ENCODE data around the gene ZNRF3. TPM values are rescaled to one million over a fixed set of nuclear protein-coding genes. Genes with fewer than 3 reads are reported as not detected.

ZNRF3 gene
- total RNA-seq, 1 donor from 2014 or later, result 5.8 TPM

- peaks cover 59% of the 10 kb centered on the region for H4K20me1 ChIP-seq (ENCODE audit: insufficient read depth, low read length)
- no peaks in the 10 kb centered on the region for H3K9me3 Mint-ChIP-seq (ENCODE audit: unreplicated experiment)
- H3K27ac ChIP-seq (ENCODE audit: low read depth, low read length), result no peak overlapping the region
- H3K9me3 ChIP-seq (ENCODE audit: insufficient read depth, low read depth, low read length), result no peaks in the 10 kb centered on the region
- no peak for TF ChIP-seq EZH2 (IDR thresholded peaks at IDR 0.05; ENCODE audit: insufficient read depth, low read length)
- TF ChIP-seq CTCF (IDR thresholded peaks at IDR 0.05; ENCODE audit: insufficient read depth, low read depth, low read length), result no peak
- H3K9ac ChIP-seq (ENCODE audit: low read length), result no peak overlapping the region
- no peak overlapping the region for H2AFZ ChIP-seq (ENCODE audit: low read depth, low read length)
- no peak overlapping the region for H3K4me3 Mint-ChIP-seq (ENCODE audit: unreplicated experiment)
- no peaks in the 10 kb centered on the region for H3K36me3 ChIP-seq (ENCODE audit: insufficient read depth, low read length)
- no peaks in the 10 kb centered on the region for H3K27me3 ChIP-seq (ENCODE audit: insufficient read depth, low read length)
- no peak overlapping the region for H3K4me3 ChIP-seq (ENCODE audit: insufficient read depth, low read depth, low read length)
- peaks cover 32% of the 10 kb centered on the region for H3K79me2 ChIP-seq (ENCODE audit: insufficient read depth, low read length)
- H3K36me3 Mint-ChIP-seq (ENCODE audit: low read depth, unreplicated experiment), result peaks cover 1% of the 10 kb centered on the region
- no peak overlapping the region for H3K27ac Mint-ChIP-seq (ENCODE audit: unreplicated experiment)
- H3K4me1 Mint-ChIP-seq (ENCODE audit: low read depth, unreplicated experiment), result peaks cover 16% of the 10 kb centered on the region
- H3K27me3 Mint-ChIP-seq (ENCODE audit: low read depth, unreplicated experiment), result no peaks in the 10 kb centered on the region
- no peak overlapping the region for H3K4me2 ChIP-seq (ENCODE audit: low read length)
- no peak for DNase-seq (ENCODE audit: low read depth)
- peaks cover 12% of the 10 kb centered on the region for H3K4me1 ChIP-seq (ENCODE audit: insufficient read depth, low read length)
- no peak for FAIRE-seq
Measured at GRCh38 chr22:28920757-28921584, 37.6 kb downstream of the ZNRF3 start.

DNA sequence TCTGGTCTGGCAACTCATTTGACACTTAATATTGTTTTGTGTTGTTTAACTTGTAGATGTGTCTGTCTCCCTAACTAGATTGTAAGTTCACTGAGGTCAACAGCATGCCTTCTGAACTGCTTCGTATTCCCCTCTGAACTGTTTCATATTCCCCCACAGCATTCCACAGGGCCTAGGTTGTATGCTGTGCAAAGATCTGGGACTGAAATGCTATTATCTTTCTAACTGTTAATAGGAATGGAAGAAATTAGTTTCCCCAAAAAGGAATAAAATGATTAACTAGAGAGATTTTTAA is 38.2 kb downstream of the ZNRF3 start:
- Histone ChIP-seq H3K4me2 (ENCODE audit: low read length) (no peak overlapping the region), H3K9me3 (ENCODE audit: insufficient read depth, low read depth, low read length) (no peaks in the 10 kb centered on the region), H3K36me3 (ENCODE audit: insufficient read depth, low read length) (no peaks in the 10 kb centered on the region), H4K20me1 (ENCODE audit: insufficient read depth, low read length) (peaks cover 59% of the 10 kb centered on the region), H3K79me2 (ENCODE audit: insufficient read depth, low read length) (peaks cover 34% of the 10 kb centered on the region), H3K4me1 (ENCODE audit: insufficient read depth, low read length) (peaks cover 12% of the 10 kb centered on the region), H3K9ac (ENCODE audit: low read length) (no peak overlapping the region), H3K4me3 (ENCODE audit: insufficient read depth, low read depth, low read length) (no peak overlapping the region), H3K27ac (ENCODE audit: low read depth, low read length) (no peak overlapping the region), H2AFZ (ENCODE audit: low read depth, low read length) (no peak overlapping the region), H3K27me3 (ENCODE audit: insufficient read depth, low read length) (no peaks in the 10 kb centered on the region)
- Mint-ChIP-seq H3K9me3 (ENCODE audit: unreplicated experiment) (no peaks in the 10 kb centered on the region), H3K36me3 (ENCODE audit: low read depth, unreplicated experiment) (peaks cover 1% of the 10 kb centered on the region), H3K4me1 (ENCODE audit: low read depth, unreplicated experiment) (peaks cover 16% of the 10 kb centered on the region), H3K27me3 (ENCODE audit: low read depth, unreplicated experiment) (no peaks in the 10 kb centered on the region), H3K27ac (ENCODE audit: unreplicated experiment) (no peak overlapping the region), H3K4me3 (ENCODE audit: unreplicated experiment) (no peak overlapping the region)
- FAIRE-seq, result no peak
- no peak for TF ChIP-seq EZH2 (IDR thresholded peaks at IDR 0.05; ENCODE audit: insufficient read depth, low read length)
- no peak for TF ChIP-seq CTCF (IDR thresholded peaks at IDR 0.05; ENCODE audit: insufficient read depth, low read depth, low read length)
- DNase-seq (ENCODE audit: low read depth), result no peak

- peaks cover 31% of the 10 kb centered on the region for H3K79me2 ChIP-seq (ENCODE audit: insufficient read depth, low read length)
- H3K9ac ChIP-seq (ENCODE audit: low read length), result no peak overlapping the region
- Mint-ChIP-seq H3K4me1 (ENCODE audit: low read depth, unreplicated experiment) (peaks cover 14% of the 10 kb centered on the region), H3K36me3 (ENCODE audit: low read depth, unreplicated experiment) (peaks cover 1% of the 10 kb centered on the region), H3K27me3 (ENCODE audit: low read depth, unreplicated experiment) (no peaks in the 10 kb centered on the region), H3K9me3 (ENCODE audit: unreplicated experiment) (no peaks in the 10 kb centered on the region), H3K4me3 (ENCODE audit: unreplicated experiment) (no peak overlapping the region), H3K27ac (ENCODE audit: unreplicated experiment) (no peak overlapping the region)
- FAIRE-seq (no peak), DNase-seq (ENCODE audit: low read depth) (no peak)
- no peaks in the 10 kb centered on the region for H3K27me3 ChIP-seq (ENCODE audit: insufficient read depth, low read length)
- no peaks in the 10 kb centered on the region for H3K36me3 ChIP-seq (ENCODE audit: insufficient read depth, low read length)
- H4K20me1 ChIP-seq (ENCODE audit: insufficient read depth, low read length), result peaks cover 53% of the 10 kb centered on the region
- H3K9me3 ChIP-seq (ENCODE audit: insufficient read depth, low read depth, low read length), result no peaks in the 10 kb centered on the region
- H3K4me1 ChIP-seq (ENCODE audit: insufficient read depth, low read length), result peaks cover 10% of the 10 kb centered on the region
- no peak overlapping the region for H3K27ac ChIP-seq (ENCODE audit: low read depth, low read length)
- TF ChIP-seq CTCF (IDR thresholded peaks at IDR 0.05; ENCODE audit: insufficient read depth, low read depth, low read length), result no peak
- no peak for TF ChIP-seq EZH2 (IDR thresholded peaks at IDR 0.05; ENCODE audit: insufficient read depth, low read length)
- no peak overlapping the region for H2AFZ ChIP-seq (ENCODE audit: low read depth, low read length)
- H3K4me2 ChIP-seq (ENCODE audit: low read length), result no peak overlapping the region
- no peak overlapping the region for H3K4me3 ChIP-seq (ENCODE audit: insufficient read depth, low read depth, low read length)
Measured at GRCh38 chr22:28922540-28923244, 39.3 kb downstream of the ZNRF3 start.
